Retina (tissue), 1 donor: ENCODE measurements around the gene SON.
A peak's percentile ranks its signal among the peaks of the same experiment; 100 is the strongest.
"Not testable (repeated sequence)": the region's sequence is repeated elsewhere in the genome, so short reads cannot be mapped to it uniquely, and the experiment has no call there.

ENCODE experiments used
- DNase-seq: peaks from one replicate; pipeline ENCODE4 v3.0.0-alpha.2; 2016

The SON gene

GRCh38 chr21:33578959-33579542 is 36.2 kb downstream of the SON start:
- DNase-seq, result no peak

GRCh38 chr21:33584455-33584854 is 41.6 kb downstream of the SON start:
- no peak for DNase-seq

- no peak for DNase-seq
Observed at GRCh38 chr21:33586927-33587326, 44.1 kb downstream of the SON start.

- DNase-seq, result peak; percentile 86
Observed at GRCh38 chr21:33587792-33588484, 45.1 kb downstream of the SON start.

DNA sequence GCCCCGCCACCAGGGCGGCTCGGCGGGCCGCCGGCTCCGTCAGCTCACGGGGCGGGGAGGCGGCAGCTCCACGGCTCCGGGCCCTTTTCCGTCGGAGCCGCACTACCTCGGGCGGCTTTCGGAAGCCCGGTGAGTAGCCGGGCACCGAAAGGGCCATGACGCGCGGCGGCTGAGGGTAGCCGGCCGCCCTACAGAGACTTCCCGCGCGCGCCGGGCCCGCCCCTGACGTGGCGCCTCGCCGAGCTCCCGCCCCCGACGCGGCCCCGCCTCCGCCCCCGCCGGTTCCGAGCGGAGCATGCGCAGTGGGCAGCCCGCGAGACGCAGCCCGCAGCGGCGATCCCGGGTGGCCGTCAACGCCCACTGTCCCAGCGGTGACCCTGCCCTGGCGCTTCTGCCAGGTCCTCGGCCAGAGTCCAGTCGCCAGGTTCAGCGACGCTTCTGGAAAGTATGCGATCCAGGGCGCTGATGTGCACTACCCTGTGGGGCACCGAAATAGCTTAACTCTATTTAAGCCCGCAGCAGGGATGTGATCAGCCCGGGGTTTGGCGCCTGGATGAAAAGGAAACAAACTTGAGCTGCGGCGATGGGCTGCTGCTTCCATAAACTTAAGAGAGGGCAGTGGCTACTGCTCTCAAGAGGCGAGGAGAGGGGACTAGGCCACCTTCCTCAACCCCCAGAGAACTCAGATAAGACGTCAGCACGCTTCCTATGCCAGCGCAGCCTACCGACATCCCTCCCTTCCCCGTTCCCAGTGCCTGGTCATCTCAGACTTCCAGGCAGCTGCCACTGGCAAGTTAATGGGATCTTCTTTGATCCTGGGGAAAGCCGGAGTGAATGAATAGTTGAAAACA is 45.9 kb downstream of the SON start, which contains the start of gene DONSON:
TSS of gene DONSON (minus strand) at position 200 of the 851 bp plus-strand sequence. CDS start at position 157, 43 bp downstream.
- peak; percentile 92 for DNase-seq

DNA sequence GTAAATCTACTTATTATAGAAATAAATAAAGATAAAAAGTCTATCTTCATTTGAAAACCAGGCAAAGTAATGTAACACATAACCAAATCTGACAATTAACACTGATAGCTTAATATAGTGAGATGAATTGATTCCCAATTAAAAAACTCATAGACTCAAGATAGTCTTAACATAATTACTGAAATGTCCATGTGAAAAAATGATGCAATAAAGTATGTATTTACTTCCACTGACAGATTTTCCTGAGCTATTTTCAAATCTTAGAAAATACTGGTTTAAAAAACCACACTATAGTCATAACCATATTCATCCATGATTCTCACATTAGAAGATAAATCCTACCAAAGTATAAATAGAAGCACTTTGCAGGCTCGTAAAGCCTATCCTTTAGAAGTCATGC is 55.2 kb downstream of the SON start:
- no peak for DNase-seq

DNA sequence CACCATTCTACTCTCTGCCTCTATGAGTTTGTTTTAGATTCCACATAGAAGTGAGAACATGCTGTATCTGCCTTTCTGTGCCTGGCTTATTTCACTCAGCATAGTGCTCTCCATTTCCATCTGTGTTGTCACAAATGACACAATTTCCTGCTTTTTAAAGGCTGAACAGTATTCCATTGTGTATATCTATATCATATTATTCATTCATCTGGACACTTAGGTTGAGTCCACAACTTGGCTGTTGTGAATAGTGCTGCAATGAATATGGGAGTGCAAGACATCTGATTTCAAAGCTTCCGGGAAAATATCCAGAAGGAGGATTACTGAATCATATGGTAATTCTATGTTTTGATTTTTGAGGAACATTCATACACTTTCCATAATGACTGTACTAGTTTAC is 65.7 kb downstream of the SON start:
- DNase-seq, result no peak

- no peak for DNase-seq
Observed at GRCh38 chr21:33611006-33611744, 68.3 kb downstream of the SON start.

GRCh38 chr21:33617565-33617964 is 74.7 kb downstream of the SON start:
- DNase-seq, result not testable (repeated sequence)

DNA sequence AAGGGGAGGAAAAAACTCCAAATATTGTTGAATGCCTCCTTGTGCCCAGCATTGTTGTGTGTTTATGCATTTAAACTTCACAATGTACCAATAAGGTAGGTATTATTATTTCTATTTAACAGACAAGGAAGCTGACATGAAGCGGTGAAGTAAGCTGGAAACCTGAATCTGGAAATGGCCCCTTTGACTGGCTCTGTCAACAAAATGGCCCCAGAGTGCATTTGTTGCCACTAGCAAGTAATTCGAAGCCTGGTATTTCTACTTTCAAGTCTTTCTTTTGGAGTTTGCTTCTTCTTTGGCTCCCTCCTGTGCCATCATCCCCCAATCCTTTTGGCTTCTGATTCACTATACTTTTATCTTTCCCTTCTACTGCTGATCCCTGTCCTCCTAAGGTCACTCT is 75.6 kb downstream of the SON start:
- no peak for DNase-seq

- DNase-seq, result no peak
Observed at GRCh38 chr21:33619726-33620125, 76.9 kb downstream of the SON start.

DNA sequence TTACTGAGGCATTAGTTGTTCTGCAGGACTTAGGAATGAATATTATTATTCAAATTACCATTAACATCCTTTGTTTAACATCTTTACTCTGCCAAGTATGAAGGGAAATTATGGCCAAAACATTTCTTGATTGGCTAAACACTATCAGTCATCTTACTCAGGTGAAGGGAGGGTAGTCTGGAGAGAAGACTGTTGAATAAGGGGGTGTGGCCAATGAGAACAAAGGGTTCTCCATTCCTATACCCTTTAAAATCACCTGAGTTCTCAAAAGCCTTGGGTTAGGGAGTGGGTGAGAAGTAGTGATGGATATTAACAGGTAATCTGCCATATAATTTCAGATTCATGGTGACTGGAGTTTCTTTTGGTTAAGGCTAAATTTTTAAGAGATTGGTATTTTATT is 79.4 kb downstream of the SON start:
- no peak for DNase-seq

DNA sequence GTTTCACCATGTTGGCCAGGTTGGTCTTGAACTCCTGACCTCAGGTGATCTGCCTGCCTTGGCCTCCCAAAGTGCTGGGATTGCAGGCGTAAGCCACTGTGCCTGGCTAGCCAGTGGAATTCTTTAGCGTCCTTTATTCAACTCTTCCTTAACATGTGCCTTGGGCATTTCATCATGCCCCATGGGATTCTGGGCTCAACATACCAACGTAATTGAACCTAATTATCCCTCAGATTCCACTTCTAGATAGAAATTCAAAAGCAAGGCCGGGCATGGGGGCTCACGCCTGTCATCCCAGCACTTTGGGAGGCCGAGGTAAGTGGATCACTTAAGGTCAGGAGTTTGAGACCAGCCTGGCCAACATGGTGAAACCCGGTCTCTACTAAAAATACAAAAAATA is 83.3 kb downstream of the SON start:
- not testable (repeated sequence) for DNase-seq
